Adipocyte (in vitro differentiated cells): ENCODE results near the gene NRXN2.

Experiments used
- DNase-seq: peaks from one replicate; pipeline ENCODE4 v3.0.0-alpha.2; 2015; ENCODE audit warnings: low read depth
- H3K27me3 ChIP-seq: replicated peaks from 2 replicates; pipeline ENCODE4 v1.7.0; 2013; ENCODE audit warnings: mild to moderate bottlenecking, low read length, moderate library complexity; ENCODE audit not compliant: control insufficient read depth, insufficient read depth
- H3K36me3 ChIP-seq: 2 replicates; pipeline ENCODE4 v1.7.0; 2013; ENCODE audit warnings: low read length, mild to moderate bottlenecking, moderate library complexity; ENCODE audit not compliant: control insufficient read depth, insufficient read depth, severe bottlenecking
- H3K4me1 ChIP-seq: 2 replicates; pipeline ENCODE4 v1.7.0; 2013; ENCODE audit warnings: mild to moderate bottlenecking, low read length, moderate library complexity; ENCODE audit not compliant: control insufficient read depth, insufficient read depth
- H3K4me3 ChIP-seq: 2 replicates; pipeline ENCODE4 v1.7.0; 2013; ENCODE audit warnings: mild to moderate bottlenecking, low read length, moderate library complexity
- H3K9ac ChIP-seq: 2 replicates; pipeline ENCODE4 v1.7.0; 2013; ENCODE audit warnings: mild to moderate bottlenecking, low read length, moderate library complexity
- H3K9me3 ChIP-seq: 2 replicates; pipeline ENCODE4 v1.7.0; 2013; ENCODE audit warnings: mild to moderate bottlenecking, low read length, moderate library complexity; ENCODE audit not compliant: control insufficient read depth

The NRXN2 gene

GRCh38 chr11:64560941-64561340 lies 162.1 kb downstream of the NRXN2 start:
- Histone ChIP-seq H3K36me3 (no peaks in the 10 kb centered on the region), H3K4me1 (peaks cover under 1% of the 10 kb centered on the region), H3K9me3 (no peaks in the 10 kb centered on the region), H3K9ac (no peak overlapping the region), H3K27me3 (peaks cover 18% of the 10 kb centered on the region), H3K4me3 (no peak overlapping the region)
- DNase-seq, result no peak

DNA sequence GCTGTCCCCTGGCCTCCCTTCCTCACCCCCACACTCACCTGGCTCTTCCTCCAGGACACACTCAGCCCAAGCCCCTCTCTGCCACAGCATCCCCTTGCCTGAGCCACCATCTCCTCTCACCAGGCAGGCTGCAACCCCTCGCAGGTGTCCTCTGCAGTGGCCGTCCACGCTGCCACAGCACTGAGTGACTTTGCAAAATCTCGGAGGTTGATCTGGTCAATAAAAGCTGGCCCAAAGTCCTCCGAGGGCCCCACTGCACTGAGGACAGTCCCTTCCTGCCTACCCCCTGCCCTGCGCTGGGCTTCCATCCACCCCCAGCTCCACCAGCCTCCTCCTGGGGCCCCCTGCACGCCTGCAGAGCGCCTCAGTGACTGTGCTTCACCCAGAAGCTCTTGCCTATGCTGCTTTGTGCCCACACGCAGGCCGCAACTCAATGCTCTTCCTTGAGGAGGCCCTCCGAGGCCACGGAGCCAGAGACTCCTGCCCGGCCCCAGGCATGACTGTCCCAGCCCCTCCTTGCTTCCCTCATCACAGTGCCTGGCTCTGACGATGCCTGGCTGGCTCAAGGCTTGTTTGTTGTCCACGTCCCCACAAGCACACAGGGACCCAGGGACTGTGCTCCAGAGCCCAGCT lies 162.7 kb downstream of the NRXN2 start:
- DNase-seq, result no peak
- H3K36me3 ChIP-seq, result no peaks in the 10 kb centered on the region
- H3K27me3 ChIP-seq, result peaks cover 18% of the 10 kb centered on the region
- H3K4me3 ChIP-seq, result no peak overlapping the region
- no peaks in the 10 kb centered on the region for H3K9me3 ChIP-seq
- no peak overlapping the region for H3K9ac ChIP-seq
- peaks cover 6% of the 10 kb centered on the region for H3K4me1 ChIP-seq

DNA sequence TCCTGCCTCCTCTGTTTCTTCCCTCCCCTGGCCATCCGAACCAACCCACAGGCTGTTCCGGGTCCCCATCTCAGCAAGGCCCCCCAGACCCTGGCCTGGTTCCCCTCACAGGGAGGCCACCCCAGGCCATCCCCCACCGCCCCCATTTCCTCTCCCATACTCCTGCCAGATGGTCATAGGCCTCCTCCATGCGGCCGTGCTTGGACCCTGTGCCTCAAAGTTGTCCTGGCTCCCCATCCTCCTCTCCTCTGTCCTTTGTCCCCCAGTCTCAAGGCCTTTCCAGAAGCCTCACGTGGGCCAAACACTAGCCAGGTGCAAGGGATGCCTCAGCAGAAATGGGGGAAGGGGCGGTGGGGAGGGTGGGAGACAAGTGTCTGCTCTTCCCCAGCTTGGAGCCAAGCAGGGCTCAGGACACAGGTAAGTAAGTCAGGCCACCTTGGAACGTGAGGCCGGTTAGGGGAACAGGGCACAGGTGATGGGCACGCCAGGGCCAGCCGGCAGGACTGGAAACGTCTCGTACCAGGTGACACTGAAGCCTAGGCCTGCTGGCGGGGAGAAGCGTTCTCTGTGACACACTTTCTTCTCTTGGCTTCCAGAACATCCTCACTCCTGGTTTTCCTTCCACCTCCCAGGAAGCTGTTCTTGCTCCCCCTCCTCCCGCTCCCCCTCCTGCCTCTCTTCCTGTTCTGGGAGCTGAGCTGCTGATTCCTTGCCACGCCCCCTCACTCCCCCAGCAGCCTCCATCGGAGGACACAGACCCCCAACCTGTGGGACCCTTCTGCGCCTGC lies 163.5 kb downstream of the NRXN2 start:
- DNase-seq, result no peak
- Histone ChIP-seq H3K9ac (no peak overlapping the region), H3K27me3 (peaks cover 15% of the 10 kb centered on the region), H3K9me3 (no peaks in the 10 kb centered on the region), H3K4me1 (peaks cover 13% of the 10 kb centered on the region), H3K36me3 (no peaks in the 10 kb centered on the region), H3K4me3 (no peak overlapping the region)

GRCh38 chr11:64558869-64559268 lies 164.1 kb downstream of the NRXN2 start:
- no peak overlapping the region for H3K4me3 ChIP-seq
- no peaks in the 10 kb centered on the region for H3K36me3 ChIP-seq
- peaks cover 13% of the 10 kb centered on the region for H3K27me3 ChIP-seq
- H3K9ac ChIP-seq, result no peak overlapping the region
- peaks cover 20% of the 10 kb centered on the region for H3K4me1 ChIP-seq
- no peak for DNase-seq
- H3K9me3 ChIP-seq, result no peaks in the 10 kb centered on the region

DNA sequence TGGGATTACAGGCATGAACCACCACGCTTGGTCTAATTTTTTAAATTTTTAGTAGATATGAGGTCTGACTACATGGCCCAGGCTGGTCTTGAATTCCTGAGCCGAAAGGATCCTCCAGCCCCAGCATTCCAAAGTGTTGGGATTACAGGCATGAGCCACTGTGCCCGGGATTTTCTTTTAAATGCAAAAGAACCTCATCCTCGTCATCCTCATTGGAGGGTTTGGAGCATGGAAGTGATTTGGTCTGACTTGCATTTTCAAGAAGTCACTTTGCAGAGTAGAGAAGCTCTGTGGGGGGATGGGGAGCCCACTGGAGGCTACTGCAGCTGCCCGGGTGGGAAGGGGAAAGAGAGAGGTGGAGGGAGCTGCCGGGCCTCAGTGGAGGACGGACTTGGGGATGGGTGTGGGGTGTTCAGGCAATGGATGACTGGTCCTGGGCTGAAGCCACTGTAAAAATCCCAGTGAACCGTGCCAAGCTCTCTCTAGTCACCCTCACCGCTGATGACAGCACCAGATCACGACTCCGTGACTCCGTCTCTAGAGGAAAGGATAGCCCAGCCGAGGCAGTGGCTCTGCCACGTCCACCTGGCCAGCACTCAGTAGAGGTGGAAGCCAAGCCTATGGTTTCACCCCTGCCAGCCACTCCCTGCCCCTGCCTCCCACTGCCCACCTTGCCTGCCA lies 164.8 kb downstream of the NRXN2 start:
- DNase-seq, result no peak
- Histone ChIP-seq H3K36me3 (no peaks in the 10 kb centered on the region), H3K4me1 (peaks cover 24% of the 10 kb centered on the region), H3K9ac (no peak overlapping the region), H3K9me3 (no peaks in the 10 kb centered on the region), H3K27me3 (peaks cover 13% of the 10 kb centered on the region), H3K4me3 (no peak overlapping the region)

- Histone ChIP-seq H3K4me3 (no peak overlapping the region), H3K36me3 (no peaks in the 10 kb centered on the region), H3K4me1 (peaks cover 24% of the 10 kb centered on the region), H3K27me3 (peaks cover 20% of the 10 kb centered on the region), H3K9ac (no peak overlapping the region), H3K9me3 (no peaks in the 10 kb centered on the region)
- no peak for DNase-seq
These were observed 166.2 kb downstream of the NRXN2 start for GRCh38 chr11:64556721-64557250.
